KMS-11 (cell line): ENCODE measurements around the gene EPHA6.

Experiments used
- H2AFZ ChIP-seq: fragments of 200-600 bp; sonication (generic); 2 replicates; pipeline ENCODE4 v1.6.1; 2016; ENCODE audit warnings: antibody characterized with exemption, mixed run types, low read depth
- H3K27ac ChIP-seq: fragments of 200-600 bp; sonication (generic); 2 replicates; pipeline ENCODE4 v1.6.1; 2016; ENCODE audit warnings: mild to moderate bottlenecking, mixed run types
- H3K27me3 ChIP-seq: fragments of 200-600 bp; sonication (generic); 2 replicates; pipeline ENCODE4 v1.6.1; 2017; ENCODE audit warnings: mild to moderate bottlenecking, low read depth, mixed run types, moderate library complexity; ENCODE audit not compliant: insufficient read depth
- H3K36me3 ChIP-seq: fragments of 200-600 bp; sonication (generic); 2 replicates; pipeline ENCODE4 v1.6.1; 2017; ENCODE audit warnings: mild to moderate bottlenecking, mixed run types; ENCODE audit not compliant: insufficient read depth
- H3K4me1 ChIP-seq: fragments of 200-600 bp; sonication (generic); 2 replicates; pipeline ENCODE4 v1.6.1; 2016; ENCODE audit warnings: mild to moderate bottlenecking, low read depth, mixed run types; ENCODE audit not compliant: poor library complexity, severe bottlenecking
- H3K4me2 ChIP-seq: fragments of 200-600 bp; sonication (generic); 2 replicates; pipeline ENCODE4 v1.7.0; 2016; ENCODE audit warnings: mild to moderate bottlenecking, mixed run types
- H3K4me3 ChIP-seq: fragments of 200-600 bp; sonication (generic); IDR thresholded peaks from 2 replicates; pipeline ENCODE4 v1.6.1; 2017; ENCODE audit warnings: low read depth, low read length, mixed read lengths; ENCODE audit not compliant: insufficient read depth
- H3K79me2 ChIP-seq: fragments of 200-600 bp; sonication (generic); 2 replicates; pipeline ENCODE4 v1.6.1; 2016; ENCODE audit warnings: low read depth, mixed run types; ENCODE audit not compliant: insufficient read depth
- H3K9ac ChIP-seq: fragments of 200-600 bp; sonication (generic); 2 replicates; pipeline ENCODE4 v1.6.1; 2016; ENCODE audit warnings: mild to moderate bottlenecking, mixed run types
- H4K20me1 ChIP-seq: fragments of 200-600 bp; sonication (generic); 2 replicates; pipeline ENCODE4 v1.6.1; 2016; ENCODE audit warnings: mild to moderate bottlenecking, mixed run types; ENCODE audit not compliant: insufficient read depth
- TF ChIP-seq, protein P1 (sequence below): fragments of 200-600 bp; sonication (generic); conservative IDR thresholded peaks from 2 replicates; pipeline ENCODE4 v1.6.1; 2017; ENCODE audit warnings: low read depth, mild to moderate bottlenecking, antibody characterized with exemption, low read length, moderate library complexity, mixed read lengths

EPHA6 gene

DNA sequence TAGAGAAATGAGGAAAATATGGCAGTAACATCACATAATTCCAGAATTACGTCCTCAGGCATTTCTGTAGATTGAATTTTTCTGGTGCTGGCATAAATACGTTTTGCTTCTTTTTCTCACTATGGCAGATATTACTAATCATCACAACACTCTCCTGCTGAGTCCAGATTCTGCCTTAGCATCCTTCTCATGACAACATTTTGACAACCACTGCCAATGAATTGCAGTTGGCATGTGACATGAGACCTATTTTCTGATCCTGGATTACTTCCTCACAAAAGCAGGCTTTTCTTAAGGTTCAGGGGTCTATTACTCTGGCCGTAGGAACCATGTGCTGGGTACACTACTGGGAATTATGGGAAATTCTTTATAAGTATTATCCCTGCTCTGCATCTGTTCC, 927.6 kb downstream of the EPHA6 start:
- Histone ChIP-seq H3K27ac (no peak overlapping the region), H3K4me1 (no peaks in the 10 kb centered on the region), H2AFZ (no peak overlapping the region), H3K4me2 (no peak overlapping the region), H3K4me3 (no peak overlapping the region), H3K36me3 (no peaks in the 10 kb centered on the region), H3K79me2 (no peaks in the 10 kb centered on the region), H3K9ac (no peak overlapping the region), H4K20me1 (no peaks in the 10 kb centered on the region), H3K27me3 (no peaks in the 10 kb centered on the region)
- TF ChIP-seq, protein P1, sequence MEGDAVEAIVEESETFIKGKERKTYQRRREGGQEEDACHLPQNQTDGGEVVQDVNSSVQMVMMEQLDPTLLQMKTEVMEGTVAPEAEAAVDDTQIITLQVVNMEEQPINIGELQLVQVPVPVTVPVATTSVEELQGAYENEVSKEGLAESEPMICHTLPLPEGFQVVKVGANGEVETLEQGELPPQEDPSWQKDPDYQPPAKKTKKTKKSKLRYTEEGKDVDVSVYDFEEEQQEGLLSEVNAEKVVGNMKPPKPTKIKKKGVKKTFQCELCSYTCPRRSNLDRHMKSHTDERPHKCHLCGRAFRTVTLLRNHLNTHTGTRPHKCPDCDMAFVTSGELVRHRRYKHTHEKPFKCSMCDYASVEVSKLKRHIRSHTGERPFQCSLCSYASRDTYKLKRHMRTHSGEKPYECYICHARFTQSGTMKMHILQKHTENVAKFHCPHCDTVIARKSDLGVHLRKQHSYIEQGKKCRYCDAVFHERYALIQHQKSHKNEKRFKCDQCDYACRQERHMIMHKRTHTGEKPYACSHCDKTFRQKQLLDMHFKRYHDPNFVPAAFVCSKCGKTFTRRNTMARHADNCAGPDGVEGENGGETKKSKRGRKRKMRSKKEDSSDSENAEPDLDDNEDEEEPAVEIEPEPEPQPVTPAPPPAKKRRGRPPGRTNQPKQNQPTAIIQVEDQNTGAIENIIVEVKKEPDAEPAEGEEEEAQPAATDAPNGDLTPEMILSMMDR, result no peak

DNA sequence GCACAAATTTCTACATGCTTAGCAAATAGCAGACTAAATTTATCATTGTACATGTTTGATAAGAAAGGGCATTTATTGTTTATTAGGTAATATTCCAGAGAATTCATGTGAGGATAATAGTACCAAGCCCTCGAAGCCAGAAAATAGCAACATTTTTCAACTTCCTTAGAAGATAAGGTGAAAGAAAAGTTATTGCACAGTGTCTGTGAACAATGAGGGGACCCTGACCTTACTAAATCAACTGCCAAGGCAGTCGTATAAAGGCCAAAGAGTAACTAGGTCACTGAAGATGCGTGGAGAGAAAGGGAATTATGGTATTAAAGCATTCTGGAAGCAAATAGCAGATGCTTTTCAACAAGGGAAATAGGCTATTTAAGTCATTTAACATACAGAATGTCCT, 929.9 kb downstream of the EPHA6 start:
- Histone ChIP-seq H3K4me1 (no peaks in the 10 kb centered on the region), H4K20me1 (no peaks in the 10 kb centered on the region), H3K79me2 (no peaks in the 10 kb centered on the region), H3K4me2 (no peak overlapping the region), H3K4me3 (no peak overlapping the region), H3K27ac (no peak overlapping the region), H2AFZ (no peak overlapping the region), H3K36me3 (no peaks in the 10 kb centered on the region), H3K27me3 (no peaks in the 10 kb centered on the region), H3K9ac (no peak overlapping the region)
- TF ChIP-seq, protein P1, result no peak

DNA sequence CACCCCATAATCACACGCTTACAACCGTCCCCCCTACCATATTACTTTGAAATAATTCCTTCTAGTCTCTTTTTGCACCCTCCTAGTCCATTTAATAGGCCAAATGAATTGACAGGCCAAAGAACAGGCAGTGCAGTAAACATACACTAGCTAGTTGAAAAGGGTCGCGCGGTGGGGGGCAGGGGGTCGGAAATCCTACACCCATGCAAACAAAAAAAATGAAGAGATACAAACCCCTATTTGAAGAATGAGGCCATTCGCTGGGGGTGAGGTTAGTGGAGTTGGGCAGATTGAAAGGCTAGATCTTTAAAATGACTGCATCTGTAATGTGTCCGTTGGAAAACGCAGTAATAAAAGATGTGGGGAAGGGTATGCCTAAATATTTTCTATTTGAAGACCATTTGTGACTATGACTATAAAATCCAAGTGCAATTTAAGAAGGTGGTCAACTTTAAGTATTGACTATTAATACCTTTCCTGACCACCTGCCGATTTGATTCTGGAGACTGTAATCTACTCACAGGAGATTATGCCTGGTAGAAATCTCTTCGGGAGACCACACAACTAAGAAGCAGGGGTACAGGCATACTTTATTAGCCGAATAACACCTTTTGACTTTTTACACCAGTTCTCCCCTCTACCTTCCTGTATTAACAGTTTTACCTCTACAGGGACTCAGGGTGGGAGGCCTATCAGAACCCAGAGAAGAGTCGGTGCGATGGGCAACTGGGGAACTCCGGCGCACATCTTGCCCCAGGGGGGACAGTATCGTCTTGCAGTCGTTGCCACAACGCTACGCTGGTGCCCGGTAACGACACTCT, 949.4 kb downstream of the EPHA6 start:
- H3K27me3 ChIP-seq, result no peaks in the 10 kb centered on the region
- peak overlapping the region; percentile 37 for H3K27ac ChIP-seq

DNA sequence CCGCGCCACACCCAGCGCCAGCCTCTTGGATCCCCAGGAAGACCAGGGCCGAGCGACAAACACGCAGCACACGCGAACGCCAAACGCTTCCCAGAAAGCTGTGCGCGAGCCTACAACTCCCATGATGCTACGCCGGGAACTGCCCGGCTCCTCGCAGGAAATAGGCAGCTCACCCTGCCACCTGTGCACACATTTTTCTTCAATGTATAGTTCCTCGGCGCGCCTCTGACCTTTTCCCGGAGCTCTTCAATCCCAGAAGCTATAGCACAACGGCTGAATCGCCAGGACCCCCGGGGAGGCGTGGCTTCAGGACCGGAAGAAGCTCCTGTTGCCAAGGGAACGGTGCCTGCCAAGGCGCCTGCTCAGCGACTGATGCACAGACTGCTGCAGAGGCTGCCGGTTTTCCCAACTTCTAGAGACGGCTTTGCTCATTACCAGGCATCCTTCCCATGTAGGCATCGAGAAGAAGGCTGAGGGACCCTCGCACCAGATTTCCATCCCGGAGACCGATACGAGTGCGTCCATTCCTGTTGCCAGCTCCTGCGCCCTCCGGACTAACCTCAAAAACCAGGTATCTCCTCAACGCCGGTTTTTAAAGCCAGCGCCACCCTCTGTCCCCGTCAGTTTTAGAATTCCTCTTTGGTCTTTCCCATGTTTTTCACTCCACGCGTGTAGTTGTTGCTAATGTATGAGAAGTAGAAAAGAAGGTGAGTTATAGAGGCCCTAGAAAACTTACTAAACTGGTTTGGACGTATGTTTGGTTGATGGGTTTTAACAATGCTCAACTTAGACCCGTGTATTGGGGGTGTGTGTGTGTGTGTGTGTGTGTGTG, 950.2 kb downstream of the EPHA6 start, which contains the start of gene ARL6:
ARL6 (plus strand) TSS at position 352 of the 832 bp plus-strand sequence. CDS start 3,350 bp downstream, outside the sequence.
- no peaks in the 10 kb centered on the region for H4K20me1 ChIP-seq
- H3K4me2 ChIP-seq, result peak within 1 kb of the TSS; percentile 80
- H3K9ac ChIP-seq, result peak within 1 kb of the TSS; percentile 47; the same call in 1 of the 2 replicates
- H3K36me3 ChIP-seq, result no peaks in the 10 kb centered on the region
- peak within 1 kb of the TSS; percentile 92 for H3K4me3 ChIP-seq
- H3K27ac ChIP-seq, result peak within 1 kb of the TSS; percentile 37
- peaks cover 11% of the 10 kb centered on the region for H3K4me1 ChIP-seq
- H3K27me3 ChIP-seq, result no peaks in the 10 kb centered on the region
- H3K79me2 ChIP-seq, result no peaks in the 10 kb centered on the region
- peak within 1 kb of the TSS; percentile 99 for H2AFZ ChIP-seq
- TF ChIP-seq, protein P1, result no peak

More for the DNA sequence above, 949.4 kb downstream of the EPHA6 start:
- peak overlapping the region; percentile 92 for H3K4me3 ChIP-seq
- peak overlapping the region; percentile 47; the same call in 1 of the 2 replicates for H3K9ac ChIP-seq
- H4K20me1 ChIP-seq, result no peaks in the 10 kb centered on the region
- peaks cover 11% of the 10 kb centered on the region for H3K4me1 ChIP-seq
- H2AFZ ChIP-seq, result peak overlapping the region; percentile 99
- TF ChIP-seq, protein P1, result no peak
- H3K79me2 ChIP-seq, result no peaks in the 10 kb centered on the region
- H3K36me3 ChIP-seq, result no peaks in the 10 kb centered on the region
- peak overlapping the region; percentile 80; the same call in 1 of the 2 replicates for H3K4me2 ChIP-seq
